Measurements from ENCODE around the gene CCR6.

GRCh38 chr6:167090171-167090570 is 32.7 kb upstream of the CCR6 start:
- TF ChIP-seq, protein P1, sequence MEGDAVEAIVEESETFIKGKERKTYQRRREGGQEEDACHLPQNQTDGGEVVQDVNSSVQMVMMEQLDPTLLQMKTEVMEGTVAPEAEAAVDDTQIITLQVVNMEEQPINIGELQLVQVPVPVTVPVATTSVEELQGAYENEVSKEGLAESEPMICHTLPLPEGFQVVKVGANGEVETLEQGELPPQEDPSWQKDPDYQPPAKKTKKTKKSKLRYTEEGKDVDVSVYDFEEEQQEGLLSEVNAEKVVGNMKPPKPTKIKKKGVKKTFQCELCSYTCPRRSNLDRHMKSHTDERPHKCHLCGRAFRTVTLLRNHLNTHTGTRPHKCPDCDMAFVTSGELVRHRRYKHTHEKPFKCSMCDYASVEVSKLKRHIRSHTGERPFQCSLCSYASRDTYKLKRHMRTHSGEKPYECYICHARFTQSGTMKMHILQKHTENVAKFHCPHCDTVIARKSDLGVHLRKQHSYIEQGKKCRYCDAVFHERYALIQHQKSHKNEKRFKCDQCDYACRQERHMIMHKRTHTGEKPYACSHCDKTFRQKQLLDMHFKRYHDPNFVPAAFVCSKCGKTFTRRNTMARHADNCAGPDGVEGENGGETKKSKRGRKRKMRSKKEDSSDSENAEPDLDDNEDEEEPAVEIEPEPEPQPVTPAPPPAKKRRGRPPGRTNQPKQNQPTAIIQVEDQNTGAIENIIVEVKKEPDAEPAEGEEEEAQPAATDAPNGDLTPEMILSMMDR (IDR thresholded peaks at IDR 0.05): no peak
- no peak for TF ChIP-seq POLR2A (IDR thresholded peaks at IDR 0.05)
